Peyer's patch (tissue), 4 donors: ENCODE measurements around the gene ZFYVE19. TPM values are rescaled to one million over a fixed set of nuclear protein-coding genes. Genes with fewer than 3 reads are reported as not detected.

Source experiments
- DNase-seq, 3 donors: peaks; one replicate each; pipeline ENCODE4 v3.0.0-alpha.2; 2017 to 2019
- H3K27ac ChIP-seq, 4 donors: fragments of 200-600 bp; sonication (generic); one replicate each; pipeline ENCODE4 v1.5.1; 2016 to 2019
- H3K27me3 ChIP-seq, 2 donors: fragments of 200-600 bp; sonication (generic); one replicate each; pipeline ENCODE4 v1.5.1; 2019
- H3K36me3 ChIP-seq, 3 donors: fragments of 200-600 bp; sonication (generic); one replicate each; pipeline ENCODE4 v1.5.1; 2016 to 2019
- H3K4me1 ChIP-seq, 4 donors: fragments of 200-600 bp; sonication (generic); one replicate each; pipeline ENCODE4 v1.5.1; 2016 to 2019
- H3K4me3 ChIP-seq, 4 donors: fragments of 200-600 bp; sonication (generic); 1 replicate in 3 of 4; 2 replicates in 1 of 4; pipeline ENCODE4 v1.5.1; 2016 to 2019; ENCODE audit warnings: mild to moderate bottlenecking in 1 of 4
- H3K9me3 ChIP-seq, 4 donors: fragments of 200-600 bp; sonication (generic); one replicate each; pipeline ENCODE4 v1.5.1; 2016 to 2019; ENCODE audit warnings: mild to moderate bottlenecking in 1 of 4
- POLR2A ChIP-seq, 2 donors: fragments of 450-650 bp; IDR thresholded peaks; one replicate each; pipeline ENCODE4 v1.5.1; 2017; ENCODE audit warnings: antibody characterized with exemption in 2 of 2, mild to moderate bottlenecking in 2 of 2, moderate library complexity in 2 of 2
- total RNA-seq, 4 donors: library from RNA; depleted of rRNA; stranded (reverse); fragments of >200 nt; gene quantifications; one replicate each; pipeline ENCODE4 v1.1.0, GENCODE V29; 2016
- TF ChIP-seq, protein P1 (sequence below), 6 experiments: fragments of 450-650 bp in 4 of 6; fragments of 200-600 bp in 2 of 6; sonication (generic) in 1 of 6; IDR thresholded peaks; one replicate each; pipeline ENCODE4 v1.5.1; 2017 to 2019; ENCODE audit warnings: antibody characterized with exemption in 6 of 6, mild to moderate bottlenecking in 3 of 6, moderate library complexity in 1 of 6

Gene ZFYVE19
- total RNA-seq, 4 donors from 2014 or later, result 56.9 to 110 (median 79.9) TPM

- no peaks in the 10 kb centered on the region for H3K9me3 ChIP-seq
- DNase-seq, result no peak
- H3K27me3 ChIP-seq, result no peaks in the 10 kb centered on the region
- TF ChIP-seq, protein P1, sequence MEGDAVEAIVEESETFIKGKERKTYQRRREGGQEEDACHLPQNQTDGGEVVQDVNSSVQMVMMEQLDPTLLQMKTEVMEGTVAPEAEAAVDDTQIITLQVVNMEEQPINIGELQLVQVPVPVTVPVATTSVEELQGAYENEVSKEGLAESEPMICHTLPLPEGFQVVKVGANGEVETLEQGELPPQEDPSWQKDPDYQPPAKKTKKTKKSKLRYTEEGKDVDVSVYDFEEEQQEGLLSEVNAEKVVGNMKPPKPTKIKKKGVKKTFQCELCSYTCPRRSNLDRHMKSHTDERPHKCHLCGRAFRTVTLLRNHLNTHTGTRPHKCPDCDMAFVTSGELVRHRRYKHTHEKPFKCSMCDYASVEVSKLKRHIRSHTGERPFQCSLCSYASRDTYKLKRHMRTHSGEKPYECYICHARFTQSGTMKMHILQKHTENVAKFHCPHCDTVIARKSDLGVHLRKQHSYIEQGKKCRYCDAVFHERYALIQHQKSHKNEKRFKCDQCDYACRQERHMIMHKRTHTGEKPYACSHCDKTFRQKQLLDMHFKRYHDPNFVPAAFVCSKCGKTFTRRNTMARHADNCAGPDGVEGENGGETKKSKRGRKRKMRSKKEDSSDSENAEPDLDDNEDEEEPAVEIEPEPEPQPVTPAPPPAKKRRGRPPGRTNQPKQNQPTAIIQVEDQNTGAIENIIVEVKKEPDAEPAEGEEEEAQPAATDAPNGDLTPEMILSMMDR (IDR thresholded peaks at IDR 0.05), result no peak
- TF ChIP-seq POLR2A (IDR thresholded peaks at IDR 0.05), result no peak
- peak overlapping the region in 2 of 4 donors; percentile 13 to 26 for H3K27ac ChIP-seq
- no peak overlapping the region for H3K4me3 ChIP-seq
- peaks cover 0 to 12% (median 0%) of the 10 kb centered on the region in 3 donors for H3K36me3 ChIP-seq
- peaks cover 0 to 41% (median 5%) of the 10 kb centered on the region in 4 donors for H3K4me1 ChIP-seq
These were observed 17.8 kb upstream of the ZFYVE19 start for GRCh38 chr15:40789119-40789518.

DNA sequence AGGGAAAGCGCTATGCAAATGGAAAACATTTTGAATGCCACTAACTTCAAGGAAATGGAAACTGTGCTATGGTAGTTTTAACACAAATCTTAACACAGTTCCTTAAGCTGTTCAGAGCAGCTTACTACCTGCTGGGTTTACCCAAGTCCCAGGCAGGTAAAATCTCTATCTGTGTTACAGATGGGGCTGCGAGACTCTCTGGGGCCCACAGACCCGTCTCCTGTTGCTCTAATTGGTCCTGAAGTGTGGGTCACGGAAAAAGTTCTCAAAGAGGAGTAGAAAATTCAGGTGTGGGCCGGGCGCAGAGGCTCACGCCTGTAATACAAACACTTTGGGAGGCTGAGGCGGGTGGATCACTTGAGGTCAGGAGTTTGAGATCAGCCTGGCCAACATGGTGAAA lies 16.9 kb upstream of the ZFYVE19 start:
- peaks cover 0 to 50% (median 5%) of the 10 kb centered on the region in 4 donors for H3K4me1 ChIP-seq

GRCh38 chr15:40790718-40791117 lies 16.2 kb upstream of the ZFYVE19 start:
- no peaks in the 10 kb centered on the region for H3K9me3 ChIP-seq
- no peak for TF ChIP-seq POLR2A (IDR thresholded peaks at IDR 0.05)
- TF ChIP-seq, protein P1 (IDR thresholded peaks at IDR 0.05), result no peak
- H3K4me1 ChIP-seq, result peaks cover 0 to 52% (median 6%) of the 10 kb centered on the region in 4 donors
- H3K36me3 ChIP-seq, result peaks cover 0 to 12% (median 0%) of the 10 kb centered on the region in 3 donors
- no peak overlapping the region for H3K4me3 ChIP-seq
- no peaks in the 10 kb centered on the region for H3K27me3 ChIP-seq
- no peak overlapping the region for H3K27ac ChIP-seq
- DNase-seq, result no peak

More for the DNA sequence above, 16.9 kb upstream of the ZFYVE19 start:
- no peak overlapping the region for H3K4me3 ChIP-seq
- no peak overlapping the region for H3K27ac ChIP-seq
- H3K27me3 ChIP-seq, result no peaks in the 10 kb centered on the region
- no peak for TF ChIP-seq POLR2A (IDR thresholded peaks at IDR 0.05)
- TF ChIP-seq, protein P1 (IDR thresholded peaks at IDR 0.05), result no peak
- H3K9me3 ChIP-seq, result no peaks in the 10 kb centered on the region
- peaks cover 0 to 12% (median 0%) of the 10 kb centered on the region in 3 donors for H3K36me3 ChIP-seq
- DNase-seq, result no peak

- DNase-seq, result no peak
- Histone ChIP-seq H3K9me3 (no peaks in the 10 kb centered on the region), H3K36me3 (peaks cover 0 to 12% (median 0%) of the 10 kb centered on the region in 3 donors), H3K27me3 (no peaks in the 10 kb centered on the region), H3K4me3 (no peak overlapping the region), H3K4me1 (peaks cover 0 to 40% (median 6%) of the 10 kb centered on the region in 4 donors), H3K27ac (peak overlapping the region in 1 of 4 donors; percentile 55)
- TF ChIP-seq POLR2A (IDR thresholded peaks at IDR 0.05), result no peak
- TF ChIP-seq, protein P1 (IDR thresholded peaks at IDR 0.05), result no peak
These were observed 14.5 kb upstream of the ZFYVE19 start for GRCh38 chr15:40792394-40792793.

DNA sequence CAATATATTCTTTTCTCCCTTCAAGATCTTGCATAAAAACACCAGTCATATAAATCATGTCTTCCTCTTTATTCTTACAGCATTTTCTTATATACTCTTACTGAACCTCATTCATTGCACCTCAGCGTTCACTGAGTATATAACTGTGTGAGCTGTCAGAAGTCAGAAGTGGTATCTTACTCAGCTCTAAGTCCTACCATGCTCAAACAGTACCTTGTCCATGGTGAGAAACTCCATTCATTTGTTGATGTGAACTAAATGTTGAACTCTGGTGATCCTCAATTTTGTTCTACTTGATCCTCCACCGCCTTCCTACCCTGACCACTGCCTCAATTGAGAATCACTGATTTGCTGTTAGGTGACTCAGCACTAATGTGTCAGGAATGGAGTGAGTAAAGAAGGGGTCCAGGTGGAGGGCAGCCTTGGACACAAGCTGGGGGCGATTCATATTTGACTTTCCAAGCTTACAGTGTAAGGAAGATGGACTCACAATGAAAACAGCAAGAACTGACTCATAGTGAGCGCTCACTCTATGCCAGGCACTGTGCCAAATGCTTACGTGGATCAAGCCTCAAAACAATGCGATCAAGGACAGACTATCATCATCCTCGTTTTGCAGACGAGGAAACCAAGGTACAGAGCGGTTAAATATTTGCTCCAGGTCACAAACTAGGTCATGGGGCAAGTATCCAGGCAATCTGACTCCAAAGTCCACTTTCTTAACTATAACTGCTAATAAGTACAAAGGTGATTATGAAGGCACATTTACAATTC lies 13.5 kb upstream of the ZFYVE19 start:
- peaks cover 0 to 12% (median 0%) of the 10 kb centered on the region in 3 donors for H3K36me3 ChIP-seq
- H3K4me3 ChIP-seq, result no peak overlapping the region
- H3K27ac ChIP-seq, result peak overlapping the region in 3 of 4 donors; percentile 35 to 80 (median 71)
- DNase-seq, result peak in 2 of 3 donors; percentile 86 to 92
- no peaks in the 10 kb centered on the region for H3K9me3 ChIP-seq
- TF ChIP-seq, protein P1 (IDR thresholded peaks at IDR 0.05), result no peak
- no peak for TF ChIP-seq POLR2A (IDR thresholded peaks at IDR 0.05)
- H3K4me1 ChIP-seq, result peaks cover 0 to 33% (median 2%) of the 10 kb centered on the region in 4 donors
- H3K27me3 ChIP-seq, result no peaks in the 10 kb centered on the region
